Fibroblast of lung (primary cell): ENCODE measurements around the gene PSMC5.

ENCODE experiments used
- CTCF ChIP-seq, 2 donors: IDR thresholded peaks in 1 of 2; conservative IDR thresholded peaks in 1 of 2; 1 replicate in 1 of 2; 2 replicates in 1 of 2; pipeline ENCODE4 v1.5.1; 2011 to 2012; ENCODE audit warnings: low read length in 2 of 2, control low read depth in 1 of 2, inconsistent platforms in 1 of 2, low read depth in 1 of 2, mild to moderate bottlenecking in 1 of 2
- EZH2 ChIP-seq: IDR thresholded peaks from 2 replicates; pipeline ENCODE4 v1.5.1; 2012; ENCODE audit warnings: low read length, control low read depth, mild to moderate bottlenecking; ENCODE audit errors: missing control alignments

GRCh38 chr17:63835167-63835720 lies 8.0 kb downstream of the PSMC5 start:
- TF ChIP-seq CTCF (conservative IDR thresholded peaks at IDR 0.05 in 1 of 2, IDR thresholded peaks at IDR 0.05 in 1 of 2; ENCODE audit: low read depth in 1 of 2, low read length in 2 of 2) (no peak), EZH2 (no peak)
